Neural progenitor cell (in vitro differentiated cells): ENCODE measurements around the gene WDFY2.

Source experiments
- EZH2 ChIP-seq: fragments of 200-600 bp; sonication (generic); IDR thresholded peaks from 2 replicates; pipeline ENCODE4 v1.6.1; 2017; ENCODE audit warnings: antibody characterized with exemption, mild to moderate bottlenecking, moderate library complexity
- EZH2phosphoT487 ChIP-seq: fragments of 200-600 bp; sonication (generic); IDR thresholded peaks from 2 replicates; pipeline ENCODE4 v1.6.1; 2017; ENCODE audit warnings: antibody characterized with exemption
- TF ChIP-seq, protein P1 (sequence below): fragments of 200-600 bp; sonication (generic); IDR thresholded peaks from 2 replicates; pipeline ENCODE4 v1.5.1; 2017; ENCODE audit warnings: antibody characterized with exemption, mild to moderate bottlenecking

DNA sequence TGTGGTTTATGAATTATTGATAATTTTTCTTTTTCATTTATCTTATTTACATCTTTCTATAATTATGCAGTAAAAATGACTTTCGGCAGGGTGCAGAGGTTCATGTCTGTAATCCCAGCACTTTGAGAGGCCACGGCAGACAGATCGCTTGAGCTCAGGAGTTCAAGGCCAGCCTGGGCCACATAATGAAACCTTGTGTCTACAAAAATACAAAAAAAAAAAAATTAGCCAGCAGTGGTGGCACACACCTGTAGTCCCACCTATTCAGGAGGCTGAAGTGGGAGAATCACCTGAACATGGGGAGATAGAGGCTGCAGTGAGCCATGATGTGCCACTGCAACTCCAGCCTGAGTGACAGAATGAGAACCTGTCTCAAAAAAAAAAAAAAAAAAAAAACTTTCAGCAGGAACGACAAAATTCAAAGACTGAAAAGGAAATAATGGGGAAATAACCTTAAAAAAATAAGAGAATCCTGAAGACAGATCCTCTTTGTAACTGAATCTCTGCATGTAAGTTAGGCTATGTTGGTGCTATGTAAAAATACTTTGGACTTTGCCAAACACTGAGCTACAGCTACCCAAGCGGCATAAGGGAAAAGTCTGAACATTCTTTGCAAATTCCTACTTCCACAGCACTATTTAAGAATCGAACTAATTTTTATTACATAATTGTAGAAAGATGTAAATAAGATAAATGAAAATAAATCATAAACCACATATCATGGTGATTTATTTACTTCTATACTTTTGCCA, 36.7 kb upstream of the WDFY2 start:
- TF ChIP-seq, protein P1, sequence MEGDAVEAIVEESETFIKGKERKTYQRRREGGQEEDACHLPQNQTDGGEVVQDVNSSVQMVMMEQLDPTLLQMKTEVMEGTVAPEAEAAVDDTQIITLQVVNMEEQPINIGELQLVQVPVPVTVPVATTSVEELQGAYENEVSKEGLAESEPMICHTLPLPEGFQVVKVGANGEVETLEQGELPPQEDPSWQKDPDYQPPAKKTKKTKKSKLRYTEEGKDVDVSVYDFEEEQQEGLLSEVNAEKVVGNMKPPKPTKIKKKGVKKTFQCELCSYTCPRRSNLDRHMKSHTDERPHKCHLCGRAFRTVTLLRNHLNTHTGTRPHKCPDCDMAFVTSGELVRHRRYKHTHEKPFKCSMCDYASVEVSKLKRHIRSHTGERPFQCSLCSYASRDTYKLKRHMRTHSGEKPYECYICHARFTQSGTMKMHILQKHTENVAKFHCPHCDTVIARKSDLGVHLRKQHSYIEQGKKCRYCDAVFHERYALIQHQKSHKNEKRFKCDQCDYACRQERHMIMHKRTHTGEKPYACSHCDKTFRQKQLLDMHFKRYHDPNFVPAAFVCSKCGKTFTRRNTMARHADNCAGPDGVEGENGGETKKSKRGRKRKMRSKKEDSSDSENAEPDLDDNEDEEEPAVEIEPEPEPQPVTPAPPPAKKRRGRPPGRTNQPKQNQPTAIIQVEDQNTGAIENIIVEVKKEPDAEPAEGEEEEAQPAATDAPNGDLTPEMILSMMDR: no peak
- TF ChIP-seq EZH2: no peak
- no peak for TF ChIP-seq EZH2phosphoT487
